Smooth muscle cell (in vitro differentiated cells): ENCODE data around the gene LMNTD2. TPM values are rescaled to one million over a fixed set of nuclear protein-coding genes. Genes with fewer than 3 reads are reported as not detected.

ENCODE experiments used
- DNase-seq: peaks from one replicate; lab custom pipeline; 2025; ENCODE audit not compliant: unreplicated experiment; lab: John Stamatoyannopoulos, UW
- H2AFZ ChIP-seq: fragments of 200-600 bp; sonication (generic); 2 replicates; pipeline ENCODE4 v1.6.0; 2016; ENCODE audit warnings: antibody characterized with exemption, low read depth, mild to moderate bottlenecking
- H3F3A ChIP-seq: fragments of 200-600 bp; sonication (generic); 2 replicates; pipeline ENCODE4 v1.6.0; 2017; ENCODE audit warnings: antibody characterized with exemption, low read depth
- H3K27ac ChIP-seq: fragments of 200-600 bp; sonication (generic); 2 replicates; pipeline ENCODE4 v1.5.1; 2016; ENCODE audit warnings: low read depth, mild to moderate bottlenecking
- H3K27me3 ChIP-seq: fragments of 200-600 bp; sonication (generic); 2 replicates; pipeline ENCODE4 v1.6.1; 2016; ENCODE audit warnings: low read depth, mild to moderate bottlenecking
- H3K36me3 ChIP-seq: fragments of 200-600 bp; sonication (generic); 2 replicates; pipeline ENCODE4 v1.5.1; 2016; ENCODE audit warnings: low read depth
- H3K4me1 ChIP-seq: fragments of 200-600 bp; sonication (generic); 2 replicates; pipeline ENCODE4 v1.5.1; 2016; ENCODE audit warnings: low read depth
- H3K4me2 ChIP-seq: fragments of 200-600 bp; sonication (generic); 2 replicates; pipeline ENCODE4 v1.6.0; 2016; ENCODE audit warnings: mild to moderate bottlenecking
- H3K4me3 ChIP-seq: fragments of 200-600 bp; sonication (generic); 2 replicates; pipeline ENCODE4 v1.5.1; 2016; ENCODE audit warnings: mild to moderate bottlenecking
- H3K79me2 ChIP-seq: fragments of 200-600 bp; sonication (generic); 2 replicates; pipeline ENCODE4 v1.6.0; 2016; ENCODE audit warnings: low read depth, mild to moderate bottlenecking
- H3K9ac ChIP-seq: fragments of 200-600 bp; sonication (generic); 2 replicates; pipeline ENCODE4 v1.6.0; 2016; ENCODE audit warnings: low read depth
- H3K9me3 ChIP-seq: fragments of 200-600 bp; sonication (generic); replicated peaks from 2 replicates; pipeline ENCODE4 v1.5.1; 2016; ENCODE audit warnings: low read depth
- H4K20me1 ChIP-seq: fragments of 200-600 bp; sonication (generic); 2 replicates; pipeline ENCODE4 v1.6.0; 2016; ENCODE audit warnings: low read depth
- CTCF ChIP-seq: fragments of 200-600 bp; sonication (generic); IDR thresholded peaks from 2 replicates; pipeline ENCODE4 v1.5.1; 2017; ENCODE audit warnings: borderline replicate concordance, mild to moderate bottlenecking, antibody characterized with exemption; ENCODE audit not compliant: insufficient read depth, poor library complexity, severe bottlenecking
- WGBS: methylation state at CpG from one replicate; pipeline ENCODE4 v1.1.7; 2016; ENCODE audit warnings: low lambda C conversion rate; 5-methylcytosine and 5-hydroxymethylcytosine counted together
- polyA plus RNA-seq: library from polyadenylated mRNA; unstranded; fragments of >200 nt; fragmentation: Nextera tagmentation; extraction: Ambion mirVana; gene quantifications from 2 replicates; pipeline ENCODE4 v1.2.1, GENCODE V29; 2016
- total RNA-seq: library from RNA; depleted of rRNA; stranded (reverse); fragments of >200 nt; gene quantifications from 2 replicates; pipeline ENCODE4 v1.2.3, GENCODE V29; 2014

LMNTD2 gene
- total and polyA plus RNA-seq, 2 experiments from 2014 or later, result 3.6 TPM; not detected in 1

GRCh38 chr11:526192-526591, 34.3 kb downstream of the LMNTD2 start:
- H3K4me1 ChIP-seq, result no peaks in the 10 kb centered on the region
- H3K4me2 ChIP-seq, result no peak overlapping the region
- no peak overlapping the region for H3K4me3 ChIP-seq
- peaks cover 1% of the 10 kb centered on the region for H4K20me1 ChIP-seq
- H3K9me3 ChIP-seq, result no peaks in the 10 kb centered on the region
- H2AFZ ChIP-seq, result no peak overlapping the region
- no peaks in the 10 kb centered on the region for H3K27me3 ChIP-seq
- TF ChIP-seq CTCF, result no peak
- no peak overlapping the region for H3K27ac ChIP-seq
- H3K36me3 ChIP-seq, result no peaks in the 10 kb centered on the region
- no peak for DNase-seq
- WGBS, result 95% methylated on average over 17 of the region's 17 CpGs
- no peaks in the 10 kb centered on the region for H3K79me2 ChIP-seq
- no peaks in the 10 kb centered on the region for H3F3A ChIP-seq
- H3K9ac ChIP-seq, result no peak overlapping the region

DNA sequence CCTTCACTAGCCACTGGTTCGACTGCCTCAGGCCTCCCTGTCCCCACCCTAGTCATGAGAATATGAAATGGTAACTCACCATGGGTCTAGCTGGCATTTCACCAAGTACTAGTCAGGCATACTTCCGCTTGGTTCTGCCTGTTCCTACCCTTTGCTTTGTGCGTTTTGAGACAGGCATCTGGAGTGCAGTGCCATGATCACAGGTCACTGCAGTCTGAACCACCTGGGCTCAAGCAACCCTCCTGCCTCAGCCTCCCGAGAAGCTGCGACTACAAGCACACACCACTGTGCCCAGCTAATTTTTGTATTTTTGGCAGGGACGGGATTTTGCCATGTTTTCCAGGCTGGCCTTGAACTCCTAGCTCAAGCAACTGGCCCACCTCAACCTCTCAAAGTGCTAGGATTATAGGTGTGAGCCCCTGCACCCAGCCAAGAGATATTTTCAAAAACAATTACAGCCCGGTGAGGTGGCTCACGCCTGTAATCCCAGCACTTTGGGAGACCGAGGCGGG, 39.3 kb downstream of the LMNTD2 start:
- Histone ChIP-seq H3K36me3 (no peaks in the 10 kb centered on the region), H3K4me1 (no peaks in the 10 kb centered on the region), H3K79me2 (no peaks in the 10 kb centered on the region), H3K4me3 (no peak overlapping the region), H4K20me1 (no peaks in the 10 kb centered on the region), H2AFZ (no peak overlapping the region), H3K27me3 (no peaks in the 10 kb centered on the region), H3F3A (peaks cover 2% of the 10 kb centered on the region), H3K9me3 (no peaks in the 10 kb centered on the region), H3K9ac (no peak overlapping the region), H3K27ac (no peak overlapping the region), H3K4me2 (no peak overlapping the region)
- TF ChIP-seq CTCF, result no peak
- DNase-seq, result no peak
- 95% methylated on average over 10 of the region's 10 CpGs for WGBS

- Histone ChIP-seq H3K36me3 (no peaks in the 10 kb centered on the region), H3K27ac (no peak overlapping the region), H3K79me2 (no peaks in the 10 kb centered on the region), H2AFZ (no peak overlapping the region), H3F3A (peaks cover 4% of the 10 kb centered on the region), H3K9ac (no peak overlapping the region), H3K4me3 (no peak overlapping the region), H3K9me3 (no peaks in the 10 kb centered on the region), H3K4me1 (no peaks in the 10 kb centered on the region), H4K20me1 (no peaks in the 10 kb centered on the region), H3K4me2 (no peak overlapping the region), H3K27me3 (no peaks in the 10 kb centered on the region)
- 93% methylated on average over 39 of the region's 39 CpGs for WGBS
- no peak for TF ChIP-seq CTCF
- DNase-seq, result no peak
These were observed 39.9 kb downstream of the LMNTD2 start for GRCh38 chr11:520428-521176.
